GM18873 (cell line): ENCODE results near the gene MEIOB.
"Not testable (repeated sequence)": the region's sequence is repeated elsewhere in the genome, so short reads cannot be mapped to it uniquely, and the experiment has no call there.

Source experiments
- ATAC-seq: cut with Tn5 transposase; IDR thresholded peaks from one replicate; pipeline ENCODE4 v1.9.1; 2021; ENCODE audit warnings: mild to moderate bottlenecking, moderate library complexity, moderate number of reproducible peaks; ENCODE audit not compliant: unreplicated experiment, low FRiP score

The MEIOB gene

GRCh38 chr16:1816396-1817275, 55.3 kb downstream of the MEIOB start:
- ATAC-seq, result no peak

- no peak for ATAC-seq
Measured at GRCh38 chr16:1815461-1815860, 56.5 kb downstream of the MEIOB start.

DNA sequence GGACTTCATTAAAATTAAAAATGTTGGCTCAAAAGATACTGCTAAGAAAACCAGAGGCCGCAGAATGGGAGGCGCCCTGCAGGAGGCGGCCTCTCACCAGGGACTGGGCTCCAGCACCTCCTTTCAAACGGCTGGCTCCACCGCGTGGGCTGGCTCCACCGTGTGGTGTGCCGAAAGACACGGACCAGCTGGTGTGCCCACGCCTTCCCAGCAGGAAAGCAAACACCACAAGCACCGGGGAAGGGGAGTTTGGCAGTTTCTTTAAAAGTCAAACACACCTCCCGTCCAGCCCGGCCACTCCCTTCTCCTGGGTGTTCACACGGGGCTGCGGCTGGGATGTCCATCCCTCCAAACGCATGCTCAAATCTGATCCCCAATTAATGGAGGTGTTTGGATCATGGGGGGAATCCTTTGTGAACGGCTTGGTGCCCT, 59.2 kb downstream of the MEIOB start:
- no peak for ATAC-seq

GRCh38 chr16:1810536-1810935, 61.4 kb downstream of the MEIOB start:
- no peak for ATAC-seq

DNA sequence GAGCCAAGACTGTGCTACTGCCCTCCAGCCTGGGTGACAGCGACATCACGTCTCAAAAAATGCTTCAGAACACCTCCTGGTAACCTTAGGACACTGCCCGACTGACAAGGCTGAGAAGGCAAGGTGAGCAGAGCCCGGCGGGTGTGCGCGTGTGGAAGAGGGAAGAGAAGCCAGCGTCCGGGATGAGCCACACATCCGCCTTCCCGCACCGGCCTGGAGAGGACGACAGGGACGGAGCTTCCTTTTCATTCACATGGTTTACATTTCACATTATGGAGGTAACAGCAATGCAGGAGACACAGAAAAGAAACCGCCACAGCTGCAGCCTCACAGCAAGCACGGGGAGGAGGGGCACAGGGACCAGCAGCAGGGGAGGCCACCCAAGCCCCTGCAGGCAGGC, 61.9 kb downstream of the MEIOB start:
- ATAC-seq, result no peak

GRCh38 chr16:1809281-1809801, 62.6 kb downstream of the MEIOB start:
- ATAC-seq, result no peak

DNA sequence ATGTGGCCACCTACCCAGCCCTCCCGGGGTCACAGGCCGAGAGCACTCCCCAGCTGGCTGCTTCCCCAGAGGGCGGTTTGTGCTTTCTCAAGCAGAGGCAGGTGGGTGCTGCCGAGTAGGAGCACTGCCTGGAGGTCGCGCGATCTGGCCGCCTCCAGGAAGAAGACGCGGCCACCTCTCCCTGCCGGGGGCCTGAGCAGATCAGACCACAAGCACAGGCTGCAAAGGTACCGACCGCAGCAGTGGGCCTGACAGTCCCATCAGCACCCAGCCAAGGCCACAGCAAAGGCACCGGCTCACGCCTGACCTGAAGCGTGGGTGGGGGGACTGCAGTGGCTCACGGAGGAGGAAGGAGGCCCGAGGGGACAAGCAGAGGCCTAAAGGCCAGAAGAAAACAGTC, 63.3 kb downstream of the MEIOB start:
- ATAC-seq, result no peak

DNA sequence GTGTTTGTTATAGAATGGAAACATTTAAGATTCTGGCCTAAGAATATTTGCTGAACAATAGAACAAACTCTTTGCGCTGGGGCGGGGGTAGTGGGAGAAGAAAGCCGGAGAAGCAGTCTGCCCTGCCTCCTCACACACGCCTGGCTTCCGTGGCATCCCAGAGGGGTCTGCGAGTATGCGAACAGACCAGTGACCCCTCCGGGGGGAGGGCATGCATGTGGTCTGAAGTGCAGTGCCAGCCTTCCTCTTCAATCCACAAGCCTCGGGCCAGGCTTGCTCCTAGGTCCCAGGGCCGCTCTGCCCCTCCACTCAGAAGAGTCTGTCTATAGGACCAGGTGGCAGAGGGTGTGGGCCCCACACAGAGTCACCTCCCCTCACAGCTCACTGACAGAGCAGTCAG, 64.3 kb downstream of the MEIOB start:
- no peak for ATAC-seq

GRCh38 chr16:1800701-1801100, 71.3 kb downstream of the MEIOB start:
- no peak for ATAC-seq

DNA sequence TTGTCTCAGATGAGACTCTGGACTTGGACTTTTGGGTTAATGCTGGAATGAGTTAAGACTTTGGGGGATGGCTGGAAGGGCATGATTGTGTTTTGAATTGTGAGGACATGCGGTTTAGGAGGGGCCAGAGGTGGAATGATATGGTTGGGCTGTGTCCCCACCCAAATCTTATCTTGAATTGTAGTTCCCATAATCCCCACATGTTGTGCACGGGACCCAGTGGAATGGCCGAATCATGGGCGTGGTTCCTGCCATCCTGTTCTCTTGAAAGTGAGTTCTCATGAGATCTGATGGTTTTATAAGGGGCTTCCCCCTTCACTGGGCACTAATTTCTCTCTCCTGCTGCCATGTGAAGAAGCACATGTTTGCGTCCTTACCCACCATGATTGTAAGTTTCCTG, 72.7 kb downstream of the MEIOB start:
- not testable (repeated sequence) for ATAC-seq

- no peak for ATAC-seq
Measured at GRCh38 chr16:1794908-1795666, 76.9 kb downstream of the MEIOB start.

DNA sequence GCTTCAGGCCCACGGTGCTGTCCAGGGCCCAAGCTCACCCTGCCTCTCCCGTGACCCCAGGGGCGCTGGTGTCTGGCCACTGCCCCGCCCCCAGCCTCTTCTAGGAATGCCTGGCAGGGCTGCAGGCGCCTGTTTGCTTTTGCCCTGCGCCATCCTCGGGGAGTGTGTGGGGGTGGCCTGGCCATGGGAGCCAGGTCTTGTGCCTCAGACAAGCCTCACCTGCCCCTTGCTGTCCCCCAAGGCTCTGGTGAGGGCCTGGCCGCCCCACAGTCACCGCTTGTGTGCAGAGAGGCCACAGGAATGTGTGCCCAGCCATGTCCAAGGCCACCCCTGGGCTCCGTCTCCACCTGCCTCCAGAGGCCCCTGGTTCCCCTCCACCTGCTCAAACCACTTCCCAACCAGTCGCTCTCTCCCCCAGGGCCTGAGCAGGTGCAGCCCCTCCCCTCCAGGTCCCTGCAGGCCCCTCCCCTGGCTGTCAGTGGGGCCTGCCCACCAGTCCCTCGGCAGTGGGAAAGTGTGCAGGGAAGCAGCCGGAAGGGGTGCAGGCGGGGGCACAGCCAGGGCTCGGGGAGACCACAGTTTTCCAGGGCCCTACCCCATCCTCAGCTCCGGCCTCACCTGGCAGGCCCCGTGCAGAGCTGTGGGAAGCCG, 77.6 kb downstream of the MEIOB start:
- no peak for ATAC-seq

DNA sequence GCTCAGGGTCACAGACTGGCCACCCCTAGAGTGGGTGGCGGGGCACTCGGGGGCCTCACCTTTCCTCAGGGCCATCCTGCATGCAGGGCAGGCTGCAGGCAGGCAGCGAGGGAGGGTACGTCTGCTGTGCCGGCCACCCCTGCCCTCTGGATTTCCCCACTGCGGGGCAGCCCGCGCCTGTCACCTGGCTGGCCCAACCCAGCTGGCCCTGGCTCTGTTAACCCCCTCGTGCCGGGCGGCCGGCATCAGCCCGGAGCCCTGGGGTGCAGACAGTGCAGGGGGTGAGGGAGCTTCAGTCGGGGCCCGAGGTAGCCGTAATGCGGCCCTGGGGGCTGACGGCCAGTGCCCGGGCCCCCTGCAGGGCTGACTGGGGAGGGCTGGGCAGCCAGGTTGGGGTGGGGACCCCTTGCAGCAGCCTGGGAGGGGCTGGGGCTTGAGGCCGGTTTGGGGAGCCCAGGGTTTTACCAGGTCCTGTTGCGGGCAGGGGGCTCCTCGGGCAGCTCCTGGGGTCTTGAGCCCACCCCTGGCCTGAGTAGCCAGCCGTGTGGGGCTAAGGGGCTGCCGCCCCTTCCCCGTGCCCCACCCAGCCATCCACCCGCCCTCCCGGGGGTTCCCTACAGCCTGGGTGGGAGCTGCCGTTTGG, 78.3 kb downstream of the MEIOB start, which contains the start of gene IGFALS:
IGFALS (minus strand) TSS at position 128 of the 643 bp plus-strand sequence; CDS start at position 75, 53 bp downstream.
- no peak for ATAC-seq

GRCh38 chr16:1792836-1793577, 79.0 kb downstream of the MEIOB start:
- no peak for ATAC-seq

- no peak for ATAC-seq
Measured at GRCh38 chr16:1791943-1792812, 79.8 kb downstream of the MEIOB start.

GRCh38 chr16:1791256-1791942, 80.6 kb downstream of the MEIOB start:
- no peak for ATAC-seq

DNA sequence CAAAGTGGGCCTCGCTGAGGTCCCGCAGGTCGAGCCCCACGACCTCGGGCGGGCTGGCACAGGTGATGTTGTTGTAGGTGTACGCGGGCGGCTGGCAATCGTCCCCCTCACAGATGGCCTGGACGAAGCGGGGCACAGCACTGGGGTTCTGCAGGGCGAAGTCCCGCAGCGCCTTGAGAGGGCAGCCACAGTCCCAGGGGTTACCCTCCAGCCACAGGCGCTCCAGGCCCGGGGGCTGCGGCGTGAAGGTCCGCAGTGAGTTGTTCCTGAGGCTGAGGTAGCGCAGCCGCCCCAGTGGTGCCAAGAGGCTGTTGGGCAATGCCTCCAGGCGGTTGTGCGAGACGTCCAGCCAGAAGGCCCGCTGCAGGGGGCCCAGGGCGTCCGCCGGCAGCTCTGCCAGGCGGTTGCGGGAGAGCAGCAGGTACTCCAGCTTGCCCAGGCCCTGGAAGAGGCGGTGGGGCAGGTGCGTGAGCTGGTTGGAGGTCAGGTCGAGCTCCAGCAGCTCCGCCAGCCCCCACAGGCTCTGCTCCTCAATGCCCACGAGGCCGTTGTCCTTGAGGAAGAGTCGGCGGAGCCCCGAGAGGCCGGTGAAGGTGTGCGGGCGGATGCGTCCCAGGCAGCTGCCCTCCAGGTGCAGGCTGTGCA, 81.2 kb downstream of the MEIOB start:
- no peak for ATAC-seq

GRCh38 chr16:1790261-1790610, 81.7 kb downstream of the MEIOB start:
- ATAC-seq, result no peak
